T-cell (primary cell): ENCODE measurements around the gene SPRY4. TPM values are rescaled to one million over a fixed set of nuclear protein-coding genes. Genes with fewer than 3 reads are reported as not detected.

ENCODE experiments used
- ATAC-seq, 4 experiments: fragments of 200-7000 bp in 3 of 4; fragments of 150-1000 bp in 1 of 4; cut with Tn5 transposase; replicated peaks in 1 of 4; 1 replicate in 3 of 4; 2 replicates in 1 of 4; pipeline ENCODE4 v1.10.0; 2021; ENCODE audit warnings: moderate library complexity in 3 of 4, mild to moderate bottlenecking in 2 of 4, moderate number of reproducible peaks in 1 of 4
- CTCF ChIA-PET, 2 donors: fragments of 300-600 bp; sonication (Branson Sonifier 250); formaldehyde crosslinking; loops; one replicate each; lab custom pipeline; 2022; ENCODE audit warnings: antibody characterized with exemption in 2 of 2; lab: Charles Lee
- POLR2A ChIA-PET, 2 donors: fragments of 300-600 bp; sonication (Branson Sonifier 250); formaldehyde crosslinking; loops; one replicate each; lab custom pipeline; 2022; ENCODE audit warnings: antibody characterized with exemption in 2 of 2; lab: Charles Lee
- DNase-seq, 35 experiments: peaks; one replicate each; pipeline versions ENCODE4 v3.0.0 to v3.0.0-alpha.2; 2013 to 2023
- H3K27ac ChIP-seq: one replicate; pipeline ENCODE4 v1.5.1; 2013; ENCODE audit warnings: low read length
- H3K27me3 ChIP-seq, 2 experiments: replicated peaks in 1 of 2; 1 replicate in 1 of 2; 2 replicates in 1 of 2; pipeline versions ENCODE4 v1.6.1 to v1.7.0; 2013; ENCODE audit warnings: low read length in 1 of 2, mixed read lengths in 1 of 2; ENCODE audit not compliant: control insufficient read depth in 2 of 2, insufficient read depth in 2 of 2; ENCODE audit errors: extremely low read depth in 1 of 2
- H3K36me3 ChIP-seq, 2 donors: 1 replicate in 1 of 2; 2 replicates in 1 of 2; pipeline versions ENCODE4 v1.6.1 to v1.7.0; 2013; ENCODE audit warnings: low read length in 1 of 2; ENCODE audit not compliant: control insufficient read depth in 2 of 2, insufficient read depth in 1 of 2; ENCODE audit errors: extremely low read depth in 1 of 2
- H3K4me1 ChIP-seq, 2 experiments: 1 replicate in 1 of 2; 2 replicates in 1 of 2; pipeline versions ENCODE4 v1.6.1 to v1.7.0; 2013; ENCODE audit warnings: low read length in 2 of 2, mixed read lengths in 1 of 2; ENCODE audit not compliant: insufficient read depth in 2 of 2, control insufficient read depth in 1 of 2; ENCODE audit errors: extremely low read depth in 1 of 2
- H3K4me3 ChIP-seq, 2 donors: 1 replicate in 1 of 2; 2 replicates in 1 of 2; pipeline versions ENCODE4 v1.5.1 to v1.7.0; 2013; ENCODE audit warnings: mild to moderate bottlenecking in 2 of 2, low read length in 1 of 2, moderate library complexity in 1 of 2; ENCODE audit not compliant: control insufficient read depth in 1 of 2; ENCODE audit errors: extremely low read depth in 1 of 2
- H3K9me3 ChIP-seq: 2 replicates; pipeline ENCODE4 v1.7.0; 2013
- H3K27ac Mint-ChIP-seq, 2 donors: one replicate each; pipeline ENCODE4 v1.8.0; 2020 to 2021; ENCODE audit warnings: mild to moderate bottlenecking in 2 of 2, mixed read lengths in 2 of 2
- H3K27me3 Mint-ChIP-seq, 2 donors: one replicate each; pipeline ENCODE4 v1.8.0; 2021 to 2022; ENCODE audit warnings: mixed read lengths in 2 of 2
- H3K36me3 Mint-ChIP-seq: one replicate; pipeline ENCODE4 v1.8.0; 2021; ENCODE audit warnings: mixed read lengths
- H3K4me1 Mint-ChIP-seq, 3 donors: one replicate each; pipeline ENCODE4 v1.8.0; 2020 to 2022; ENCODE audit warnings: mixed read lengths in 3 of 3, mild to moderate bottlenecking in 1 of 3
- H3K4me3 Mint-ChIP-seq, 3 donors: one replicate each; pipeline ENCODE4 v1.8.0; 2020 to 2022; ENCODE audit warnings: mild to moderate bottlenecking in 3 of 3, mixed read lengths in 3 of 3, moderate library complexity in 3 of 3
- H3K9me3 Mint-ChIP-seq, 3 donors: one replicate each; pipeline ENCODE4 v1.8.0; 2020 to 2022; ENCODE audit warnings: mixed read lengths in 3 of 3
- WGBS: methylation state at CpG from one replicate; pipeline ENCODE4 v1.1.5; 2013; ENCODE audit warnings: missing lambda C conversion rate; ENCODE audit not compliant: insufficient coverage; 5-methylcytosine and 5-hydroxymethylcytosine counted together
- total RNA-seq, 35 experiments: library from RNA in 6 of 35; stranded (reverse) in 6 of 35; fragments of 120-200 nt in 1 of 35; gene quantifications; one replicate each; pipeline versions ENCODE4 v1.2.1 to v1.2.4 and lab custom pipeline; 2013 to 2026

SPRY4 gene
- total RNA-seq (under 1 TPM in 4 of 5 donors, not detected in 1; 0.10 to 0.57 (median 0.28) TPM), total RNA-seq (lab: John Stamatoyannopoulos, UW) (0 to 10.8 (median 0.34) reads per million in 29 experiments)
- total RNA-seq (2013) = 0.07 TPM

DNA sequence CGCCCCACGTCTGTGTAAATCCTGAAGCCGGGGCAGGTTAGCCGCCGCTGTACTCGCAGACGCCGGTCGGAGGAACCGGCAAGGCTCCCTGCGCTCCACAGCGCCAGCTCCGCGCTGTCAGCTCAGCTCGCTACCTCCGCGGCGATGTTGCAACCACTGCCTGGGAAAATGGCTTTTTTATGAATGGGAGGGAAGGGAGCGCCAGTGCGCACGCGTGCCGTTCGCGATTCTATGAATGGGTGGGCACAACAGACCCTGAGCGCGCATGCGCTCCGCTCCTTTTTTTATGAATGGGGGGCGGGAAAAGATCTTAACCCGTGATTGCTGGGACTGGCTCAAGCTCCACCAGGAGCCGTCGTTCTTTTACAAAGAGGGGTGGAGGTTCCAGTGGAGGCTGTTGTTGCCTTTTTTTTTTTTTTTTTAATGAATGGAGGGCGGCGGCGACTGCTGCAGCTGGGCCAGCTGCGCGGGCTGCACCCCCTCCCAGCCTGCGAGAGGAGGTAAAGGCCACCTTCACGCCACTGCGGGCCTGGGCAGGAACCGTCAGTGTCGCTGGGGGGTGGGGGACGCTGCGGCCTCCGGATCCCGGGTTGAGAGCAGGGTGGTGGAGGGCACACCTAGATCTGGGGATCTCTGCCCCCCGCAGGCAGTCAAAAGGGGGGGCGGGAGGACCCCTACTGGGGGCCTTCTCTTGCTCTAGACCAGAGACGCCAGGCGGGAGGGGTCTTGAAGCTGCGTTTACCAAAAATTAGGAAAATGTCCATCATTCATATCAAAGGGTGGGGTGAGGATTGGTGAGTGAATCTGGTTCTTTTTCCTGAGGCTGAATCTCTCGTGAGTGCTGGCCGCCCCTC is at the start of gene SPRY4:
Gene SPRY4 (minus strand): TSS at position 151 of the 854 bp plus-strand sequence. CDS start 9,913 bp downstream, outside the sequence.
- H3K4me3 Mint-ChIP-seq = peak within 1 kb of the TSS; percentile 74 to 90 (median 84)
- H3K27me3 ChIP-seq = peaks cover 5 to 68% of the 10 kb centered on the region in 2 experiments
- H3K27ac ChIP-seq = no peak within 1 kb of the TSS
- ChIA-PET CTCF (interaction anchor here (0.6 to 0.7 kb wide), 6 partner anchors 97 to 1503 kb away, joined by 3 to 7 read pairs (median 4); no protein-coding TSS in a partner anchor), POLR2A (interaction anchor here in 1 of 2 donors (0.6 to 0.7 kb wide), 2 partner anchors 16 to 151 kb away, joined by 3 read pairs; no protein-coding TSS in a partner anchor)
- H3K27ac Mint-ChIP-seq = no peak within 1 kb of the TSS
- ATAC-seq (peak; percentile 76 to 83 (median 80)), DNase-seq (peak; percentile 53 to 84 (median 72))
- H3K4me1 Mint-ChIP-seq = peaks cover 32 to 39% (median 34%) of the 10 kb centered on the region in 3 donors
- H3K4me3 ChIP-seq = peak within 1 kb of the TSS; percentile 55 to 87
- H3K36me3 ChIP-seq = no peaks in the 10 kb centered on the region
- no peaks in the 10 kb centered on the region for H3K36me3 Mint-ChIP-seq
- WGBS = under 1% methylated on average over 36 of the region's 54 CpGs
- no peaks in the 10 kb centered on the region for H3K9me3 ChIP-seq
- H3K9me3 Mint-ChIP-seq = no peaks in the 10 kb centered on the region
- H3K27me3 Mint-ChIP-seq = peaks cover 57 to 74% of the 10 kb centered on the region in 2 donors
- peaks cover 14 to 33% of the 10 kb centered on the region in 2 experiments for H3K4me1 ChIP-seq

- CTCF ChIA-PET = interaction anchor here in 1 of 2 donors (0.5 kb wide), 1 partner anchor 45 kb away, joined by 3 read pairs; no protein-coding TSS in a partner anchor
- Histone ChIP-seq H3K36me3 (no peaks in the 10 kb centered on the region), H3K27ac (no peak overlapping the region), H3K9me3 (no peaks in the 10 kb centered on the region), H3K4me1 (no peaks in the 10 kb centered on the region), H3K27me3 (peaks cover 0 to 2% of the 10 kb centered on the region in 2 experiments), H3K4me3 (no peak overlapping the region)
- peaks cover 0 to 3% of the 10 kb centered on the region in 2 donors for H3K27me3 Mint-ChIP-seq
- WGBS = 81% methylated on average over 2 of the region's 2 CpGs
- no peak overlapping the region for H3K4me3 Mint-ChIP-seq
- ATAC-seq (no peak), DNase-seq (no peak)
- peaks cover 6 to 9% (median 8%) of the 10 kb centered on the region in 3 donors for H3K4me1 Mint-ChIP-seq
- no peak overlapping the region for H3K27ac Mint-ChIP-seq
- no peaks in the 10 kb centered on the region for H3K9me3 Mint-ChIP-seq
- H3K36me3 Mint-ChIP-seq = no peaks in the 10 kb centered on the region
- POLR2A ChIA-PET = no interaction called here
Measured at GRCh38 chr5:142368529-142368928, 43.7 kb upstream of the SPRY4 start.

DNA sequence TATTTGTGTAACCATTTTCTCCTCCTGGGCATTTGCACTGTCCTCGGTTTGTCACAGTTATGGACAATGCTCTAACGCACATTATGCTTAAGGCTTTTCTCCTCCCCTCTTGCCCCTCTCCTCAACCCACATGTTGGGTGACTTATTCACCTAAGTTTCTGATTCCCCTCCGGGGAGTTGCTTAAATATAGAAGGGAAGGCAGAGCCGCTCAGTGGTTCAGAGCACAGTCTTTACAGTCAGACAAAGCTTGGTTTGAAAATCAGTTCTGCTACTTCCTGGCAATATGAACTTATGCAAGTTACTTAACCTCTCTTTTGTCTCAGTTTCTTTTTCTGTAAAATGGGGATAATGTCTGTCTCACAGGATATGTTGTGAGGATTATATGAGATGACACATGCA is 41.2 kb upstream of the SPRY4 start:
- ChIA-PET CTCF (interaction anchor here in 1 of 2 donors (0.7 kb wide), 1 partner anchor 54 kb away, joined by 5 read pairs; no protein-coding TSS in a partner anchor), POLR2A (no interaction called here)
- ATAC-seq = no peak
- Mint-ChIP-seq H3K36me3 (no peaks in the 10 kb centered on the region), H3K4me3 (no peak overlapping the region), H3K27ac (no peak overlapping the region), H3K27me3 (peaks cover 0 to 3% of the 10 kb centered on the region in 2 donors), H3K9me3 (no peaks in the 10 kb centered on the region), H3K4me1 (peaks cover 6 to 13% (median 9%) of the 10 kb centered on the region in 3 donors)
- Histone ChIP-seq H3K27ac (no peak overlapping the region), H3K27me3 (peaks cover 0 to 2% of the 10 kb centered on the region in 2 experiments), H3K36me3 (no peaks in the 10 kb centered on the region), H3K4me3 (no peak overlapping the region), H3K9me3 (no peaks in the 10 kb centered on the region), H3K4me1 (no peaks in the 10 kb centered on the region)
- WGBS = no CpG with 5 or more reads among the region's 4 CpGs
- no peak for DNase-seq

GRCh38 chr5:142364251-142365145 is 39.7 kb upstream of the SPRY4 start:
- Mint-ChIP-seq H3K4me1 (peaks cover 19 to 26% (median 24%) of the 10 kb centered on the region in 3 donors), H3K9me3 (no peaks in the 10 kb centered on the region), H3K27ac (no peak overlapping the region), H3K4me3 (no peak overlapping the region), H3K36me3 (no peaks in the 10 kb centered on the region), H3K27me3 (peaks cover 0 to 3% of the 10 kb centered on the region in 2 donors)
- H3K27ac ChIP-seq = no peak overlapping the region
- 93% methylated on average over 14 of the region's 23 CpGs for WGBS
- ATAC-seq = no peak
- H3K4me3 ChIP-seq = no peak overlapping the region
- ChIA-PET CTCF (interaction anchor here in 1 of 2 donors (0.7 kb wide), 1 partner anchor 34 kb away, joined by 5 read pairs; no protein-coding TSS in a partner anchor), POLR2A (interaction anchor here in 1 of 2 donors (0.7 kb wide), 2 partner anchors 29 to 212 kb away, joined by 3 read pairs; no protein-coding TSS in a partner anchor)
- peaks cover 0 to 2% of the 10 kb centered on the region in 2 experiments for H3K27me3 ChIP-seq
- H3K4me1 ChIP-seq = peaks cover 2 to 4% of the 10 kb centered on the region in 2 experiments
- H3K36me3 ChIP-seq = no peaks in the 10 kb centered on the region
- no peak for DNase-seq
- H3K9me3 ChIP-seq = no peaks in the 10 kb centered on the region

GRCh38 chr5:142363619-142363963 is 38.8 kb upstream of the SPRY4 start:
- no peak overlapping the region for H3K4me3 ChIP-seq
- no peaks in the 10 kb centered on the region for H3K36me3 ChIP-seq
- peaks cover 26 to 35% (median 31%) of the 10 kb centered on the region in 3 donors for H3K4me1 Mint-ChIP-seq
- no peaks in the 10 kb centered on the region for H3K9me3 Mint-ChIP-seq
- H3K27ac Mint-ChIP-seq = no peak overlapping the region
- ChIA-PET CTCF (no interaction called here), POLR2A (interaction anchor here in 1 of 2 donors (0.7 kb wide), 1 partner anchor 213 kb away, joined by 3 read pairs; no protein-coding TSS in a partner anchor)
- H3K4me1 ChIP-seq = peaks cover 6 to 7% of the 10 kb centered on the region in 2 experiments
- H3K4me3 Mint-ChIP-seq = no peak overlapping the region
- H3K9me3 ChIP-seq = no peaks in the 10 kb centered on the region
- H3K27me3 Mint-ChIP-seq = peaks cover 0 to 3% of the 10 kb centered on the region in 2 donors
- DNase-seq = no peak
- no peak overlapping the region for H3K27ac ChIP-seq
- H3K36me3 Mint-ChIP-seq = no peaks in the 10 kb centered on the region
- H3K27me3 ChIP-seq = peaks cover 0 to 5% of the 10 kb centered on the region in 2 experiments
- WGBS = 67% methylated on average over 1 of the region's 5 CpGs
- no peak for ATAC-seq
